ENCODE measurements around the gene PRAME. TPM values are rescaled to one million over a fixed set of nuclear protein-coding genes. Genes with fewer than 3 reads are reported as not detected.

PRAME gene
- total and polyA plus RNA-seq, 10 of the 15 experiments (the other 5 are each of a cell fraction or from before 2014, with no cell fraction given), result 0.40 to 2.5 (median 0.65) TPM

DNA sequence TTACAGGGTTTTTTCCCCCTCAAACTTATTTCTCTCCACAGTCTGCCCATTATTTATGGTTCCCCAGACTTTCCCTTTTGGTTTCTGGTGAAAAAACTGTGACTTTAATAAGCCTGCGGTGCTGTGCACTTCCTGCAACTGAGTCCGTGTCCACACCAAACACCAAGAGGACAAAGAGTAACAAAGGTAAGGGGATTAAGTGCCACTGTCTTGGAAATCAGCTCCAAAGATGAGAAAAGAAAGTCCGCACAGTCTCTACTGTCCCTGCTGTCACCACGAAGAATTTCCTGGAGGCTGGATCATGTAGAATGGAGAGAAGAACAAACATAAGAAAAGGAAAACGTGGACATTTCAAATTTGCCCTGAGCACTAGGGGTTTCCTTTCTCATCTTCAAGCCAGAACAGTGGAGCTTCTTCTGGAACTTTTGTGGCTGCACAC is 17.9 kb upstream of the PRAME start:
- H3K36me3 ChIP-seq (ENCODE audit: control insufficient read depth in 2 of 2, insufficient read depth in 2 of 2, low read length in 1 of 2), result no peaks in the 10 kb centered on the region
- ATAC-seq (no peak), DNase-seq (ENCODE audit: low read depth, low spot score) (no peak), FAIRE-seq (no peak)
- H2AFZ ChIP-seq (ENCODE audit: control insufficient read depth, low read depth, low read length), result no peak overlapping the region
- CTCF ChIA-PET, result interaction anchor here (0.9 to 2.5 kb wide), 17 partner anchors 11 to 234 kb away, joined by 3 to 30 read pairs (median 4); no protein-coding TSS in a partner anchor
- H3K4me2 ChIP-seq (ENCODE audit: control insufficient read depth, insufficient read depth), result no peak overlapping the region
- RAD21 ChIA-PET (ENCODE audit: unreplicated experiment), result interaction anchor here (0.6 to 2.2 kb wide), 3 partner anchors 10 to 126 kb away, joined by 3 to 12 read pairs (median 4); no protein-coding TSS in a partner anchor
- POLR2A ChIA-PET, result no interaction called here
- 47% methylated on average over 5 of the region's 5 CpGs for WGBS (ENCODE audit: insufficient coverage, insufficient replicate concordance, low lambda C conversion rate, missing lambda C conversion rate)
- intact Hi-C loops (cut with micrococcal nuclease; ENCODE audit: unreplicated experiment), result no loop called here
- H3K27me3 ChIP-seq (replicated peaks in 1 of 2; ENCODE audit: control insufficient read depth in 2 of 2, insufficient read depth in 2 of 2, low read length in 1 of 2), result no peaks in the 10 kb centered on the region
- H3K79me2 ChIP-seq (ENCODE audit: control insufficient read depth, insufficient read depth, low read length), result no peaks in the 10 kb centered on the region
- no peaks in the 10 kb centered on the region for H3K4me1 ChIP-seq (ENCODE audit: control insufficient read depth, insufficient read depth, low read length)
- TF ChIP-seq SIN3A (IDR thresholded peaks at IDR 0.05; ENCODE audit: low read depth, low read length) (no peak), CBX5 (IDR thresholded peaks at IDR 0.05; ENCODE audit: low read depth) (no peak), BCL11A (IDR thresholded peaks at IDR 0.05; ENCODE audit: low read depth, low read length) (no peak), TAF1 (IDR thresholded peaks at IDR 0.05; ENCODE audit: borderline replicate concordance, low read depth, low read length) (no peak), POLR2A (IDR thresholded peaks at IDR 0.05; ENCODE audit: low read depth, low read length) (no peak), MEF2B (IDR thresholded peaks at IDR 0.05; ENCODE audit: partially characterized antibody, poor library complexity, severe bottlenecking) (no peak), BRCA1 (IDR thresholded peaks at IDR 0.05; ENCODE audit: low read depth, low read length) (no peak), POLR2AphosphoS2 (IDR thresholded peaks at IDR 0.05; ENCODE audit: low read depth, low read length) (no peak)
- no peak overlapping the region for H3K9ac ChIP-seq (ENCODE audit: control insufficient read depth, insufficient read depth, low read length)
- BruUV-seq (replicated peaks), result no TSS peak
- no peak overlapping the region for H3K27ac ChIP-seq (ENCODE audit: control insufficient read depth, insufficient read depth)
- SMC1A ChIA-PET (ENCODE audit: uncharacterized antibody, unreplicated experiment), result interaction anchor here (0.9 to 1.3 kb wide), 4 partner anchors 10 to 114 kb away, joined by 3 to 4 read pairs (median 4); no protein-coding TSS in a partner anchor
- in situ Hi-C loops (cut with MboI), result no loop called here
- no peaks in the 10 kb centered on the region for H3K9me3 ChIP-seq (replicated peaks; ENCODE audit: control insufficient read depth, insufficient read depth, low read length)
- no peak overlapping the region for H3K4me3 ChIP-seq
- H4K20me1 ChIP-seq (ENCODE audit: control insufficient read depth, insufficient read depth), result no peaks in the 10 kb centered on the region

Measured in GM12878 (cell line).